NOMO-1 treated with dmso at 0.1 percent for 144 hours (cell line): ENCODE measurements around the gene PGAM2.
"Not testable (repeated sequence)": the region's sequence is repeated elsewhere in the genome, so short reads cannot be mapped to it uniquely, and the experiment has no call there.

Source experiments
- DNase-seq: peaks from one replicate; lab custom pipeline; 2025; ENCODE audit not compliant: unreplicated experiment; lab: John Stamatoyannopoulos, UW

PGAM2 gene

DNA sequence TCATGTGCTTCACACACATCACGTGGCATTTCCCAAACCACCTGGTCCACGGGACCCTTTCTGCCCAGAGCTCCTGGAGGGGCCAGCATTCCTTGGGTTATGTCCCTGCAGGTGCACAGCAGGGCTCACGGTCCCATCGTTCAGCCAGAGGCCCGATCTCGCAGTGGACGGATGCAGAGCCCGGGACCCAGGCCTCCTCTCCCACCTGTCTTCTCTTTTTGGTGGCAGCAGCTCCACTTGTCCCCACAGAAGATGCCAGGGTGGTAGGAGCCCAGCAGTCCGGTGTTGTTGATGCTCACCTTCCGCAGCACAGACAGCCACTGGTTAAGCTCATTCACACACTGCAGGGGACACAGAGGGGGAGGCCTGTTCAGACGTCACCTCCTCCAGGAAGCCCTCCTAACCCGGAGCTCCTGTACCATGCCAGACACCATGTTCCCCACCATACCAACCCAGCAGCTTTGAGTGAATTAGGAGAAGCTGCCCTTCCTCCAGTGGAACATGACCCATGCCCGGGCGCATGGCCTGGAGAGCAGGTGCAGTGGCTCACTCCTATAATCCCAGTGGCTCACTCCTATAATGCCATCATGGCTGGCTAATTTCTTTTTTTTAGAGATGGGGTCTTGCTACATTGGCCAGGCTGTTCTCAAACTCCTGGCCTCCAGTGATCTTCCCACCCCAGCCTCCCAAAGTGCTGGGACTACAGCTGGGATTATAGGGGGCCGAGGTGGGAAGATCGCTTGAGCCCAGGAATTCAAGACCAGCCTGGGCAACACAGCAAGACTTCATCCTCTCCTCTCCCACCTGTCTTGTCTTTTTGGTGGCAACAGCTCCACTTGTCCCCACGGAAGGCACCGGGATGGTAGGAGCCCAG is 31.2 kb downstream of the PGAM2 start:
- DNase-seq = not testable (repeated sequence)

DNA sequence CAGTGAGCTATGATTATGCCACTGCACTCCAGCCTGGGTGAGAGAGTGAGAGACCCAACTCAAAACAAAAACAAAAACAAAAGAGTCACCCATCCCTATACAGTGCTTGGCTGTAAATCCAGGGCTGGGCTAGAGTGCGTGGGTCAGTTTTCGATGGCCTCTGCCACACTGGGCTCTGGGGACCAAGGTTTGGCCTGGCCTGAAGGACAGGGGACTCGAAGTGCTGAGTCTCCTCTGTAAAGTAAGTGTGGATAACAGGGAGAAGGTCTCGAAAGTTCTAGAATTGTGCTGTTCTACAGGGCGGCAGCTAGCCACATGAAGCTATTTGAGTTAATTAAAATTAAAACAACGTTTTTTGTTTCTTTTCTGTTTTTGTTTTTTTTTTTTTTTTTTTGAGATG is 33.3 kb downstream of the PGAM2 start:
- not testable (repeated sequence) for DNase-seq

DNA sequence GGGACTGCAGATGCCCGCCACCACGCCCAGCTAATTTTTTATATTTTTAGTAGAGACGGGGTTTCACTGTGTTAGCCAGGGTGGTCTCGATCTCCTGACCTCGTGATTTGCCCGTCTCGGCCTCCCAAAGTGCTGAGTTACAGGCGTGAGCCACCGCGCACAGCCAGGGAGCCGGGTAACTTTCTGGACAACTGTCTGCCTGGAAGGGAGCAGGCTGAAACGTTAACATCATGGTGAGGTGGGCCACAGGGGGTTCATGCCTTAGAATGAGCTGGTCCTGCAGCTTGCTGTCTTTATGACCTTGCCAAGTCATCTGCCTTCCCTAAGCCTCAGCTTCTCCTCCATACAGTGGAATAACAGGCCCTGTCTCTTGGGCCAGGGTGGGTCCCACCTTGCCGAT is 34.0 kb downstream of the PGAM2 start:
- not testable (repeated sequence) for DNase-seq

DNA sequence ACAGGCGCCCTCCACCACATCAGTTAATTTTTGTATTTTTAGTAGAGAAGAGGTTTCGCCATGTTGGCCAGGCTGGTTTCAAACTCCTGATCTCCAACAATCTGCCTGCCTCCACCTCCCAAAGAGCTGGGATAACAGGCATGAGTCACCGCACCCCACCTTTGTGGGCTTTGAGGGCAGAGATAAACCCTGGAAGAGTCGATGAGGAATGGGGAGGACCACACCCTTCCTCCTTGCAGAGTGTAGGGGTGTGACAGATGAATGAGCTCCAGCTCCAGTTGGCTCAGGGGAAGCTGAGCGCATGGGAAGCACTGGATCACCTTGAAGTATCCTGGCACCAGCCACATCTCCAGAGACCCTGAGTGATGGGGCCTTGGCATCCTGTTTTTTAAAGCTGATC is 35.3 kb downstream of the PGAM2 start:
- DNase-seq = not testable (repeated sequence)

DNA sequence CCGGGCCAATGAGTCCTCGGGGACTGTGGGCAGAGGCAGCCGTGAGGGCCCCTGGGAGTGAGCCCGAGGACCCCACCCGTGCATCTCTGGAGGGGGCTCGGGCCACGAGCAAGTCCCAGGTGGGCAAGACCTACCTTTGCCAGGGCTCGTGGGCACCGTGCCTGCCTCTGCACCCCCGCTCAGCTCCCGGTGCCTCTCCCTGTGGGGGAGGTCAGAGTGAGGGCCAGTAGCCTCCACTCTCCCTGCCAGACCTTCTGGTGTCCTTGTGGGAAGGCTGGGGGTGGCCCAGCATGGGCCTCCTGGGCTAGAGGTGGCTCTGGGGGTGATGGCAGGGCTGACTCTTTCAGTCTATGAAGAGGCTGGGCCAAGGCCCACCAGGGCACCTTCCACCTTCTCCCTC is 35.9 kb downstream of the PGAM2 start:
- not testable (repeated sequence) for DNase-seq

DNA sequence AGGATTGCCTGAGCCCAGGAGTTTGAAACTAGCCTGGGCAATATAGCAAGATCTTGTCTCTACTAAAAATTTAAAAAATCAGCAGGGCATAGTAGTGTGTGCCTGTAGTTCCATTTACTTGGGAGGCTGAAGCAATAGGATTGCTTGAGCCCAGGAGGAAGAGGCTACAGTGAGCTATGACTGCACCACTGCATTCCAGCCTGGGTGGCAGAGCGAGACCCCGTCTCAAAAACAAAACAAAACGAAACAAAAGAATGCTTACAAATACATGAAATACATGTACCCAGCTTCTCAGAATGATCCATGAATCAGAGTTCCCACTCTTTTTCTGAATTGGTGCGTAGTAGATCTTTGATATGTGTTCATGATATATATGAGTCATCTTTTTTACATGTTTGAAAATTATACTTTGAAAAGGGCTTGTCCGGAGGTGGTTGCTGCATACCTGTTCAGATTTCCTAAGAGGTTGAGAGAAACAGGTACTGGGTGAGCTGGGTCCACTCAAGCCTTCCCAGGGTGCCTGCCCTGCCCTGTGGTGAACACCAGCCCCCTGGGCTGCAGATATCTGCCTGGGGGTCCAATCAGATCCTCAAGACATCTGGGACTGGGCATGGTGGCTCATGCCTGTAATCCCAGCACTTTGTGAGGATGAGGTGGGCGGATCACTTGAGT is 42.4 kb downstream of the PGAM2 start:
- DNase-seq = not testable (repeated sequence)

DNA sequence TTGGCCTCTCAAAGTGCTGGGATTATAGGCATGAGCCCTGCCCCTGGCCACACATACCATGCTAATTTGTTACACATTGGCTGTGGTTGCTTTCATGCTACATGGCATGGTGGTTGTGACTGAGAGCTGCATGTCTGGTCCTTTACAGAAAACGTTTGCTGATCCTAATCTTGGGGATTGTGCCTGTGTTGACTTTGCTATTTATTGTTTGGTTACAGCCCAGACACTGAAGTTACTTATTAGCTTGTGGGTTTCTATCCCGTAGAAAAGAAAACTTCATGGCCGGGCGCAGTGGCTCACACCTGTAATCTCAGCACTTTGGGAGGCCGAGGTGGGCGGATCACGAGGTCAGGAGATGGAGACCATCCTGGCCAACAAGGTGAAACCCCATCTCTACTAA is 43.3 kb downstream of the PGAM2 start:
- DNase-seq = not testable (repeated sequence)

DNA sequence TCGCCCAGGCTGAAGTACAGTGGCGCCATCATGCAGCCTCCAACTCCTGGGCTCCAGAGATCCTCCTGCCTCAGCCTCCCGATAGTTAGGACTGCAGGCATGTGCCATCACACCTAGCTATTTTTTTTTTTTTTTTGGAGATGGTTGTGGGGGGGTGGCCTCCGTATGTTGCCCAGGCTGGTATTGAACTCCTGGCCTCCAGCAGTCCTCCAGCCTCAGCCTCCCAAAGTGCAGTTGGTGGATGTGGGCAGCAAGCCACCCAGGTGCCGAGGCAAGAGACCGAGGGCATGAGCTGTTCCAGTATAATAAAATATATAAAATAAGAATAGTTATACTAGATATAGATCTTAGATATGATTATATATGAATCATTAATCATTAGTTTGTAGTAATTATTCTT is 45.5 kb downstream of the PGAM2 start:
- DNase-seq = not testable (repeated sequence)

DNA sequence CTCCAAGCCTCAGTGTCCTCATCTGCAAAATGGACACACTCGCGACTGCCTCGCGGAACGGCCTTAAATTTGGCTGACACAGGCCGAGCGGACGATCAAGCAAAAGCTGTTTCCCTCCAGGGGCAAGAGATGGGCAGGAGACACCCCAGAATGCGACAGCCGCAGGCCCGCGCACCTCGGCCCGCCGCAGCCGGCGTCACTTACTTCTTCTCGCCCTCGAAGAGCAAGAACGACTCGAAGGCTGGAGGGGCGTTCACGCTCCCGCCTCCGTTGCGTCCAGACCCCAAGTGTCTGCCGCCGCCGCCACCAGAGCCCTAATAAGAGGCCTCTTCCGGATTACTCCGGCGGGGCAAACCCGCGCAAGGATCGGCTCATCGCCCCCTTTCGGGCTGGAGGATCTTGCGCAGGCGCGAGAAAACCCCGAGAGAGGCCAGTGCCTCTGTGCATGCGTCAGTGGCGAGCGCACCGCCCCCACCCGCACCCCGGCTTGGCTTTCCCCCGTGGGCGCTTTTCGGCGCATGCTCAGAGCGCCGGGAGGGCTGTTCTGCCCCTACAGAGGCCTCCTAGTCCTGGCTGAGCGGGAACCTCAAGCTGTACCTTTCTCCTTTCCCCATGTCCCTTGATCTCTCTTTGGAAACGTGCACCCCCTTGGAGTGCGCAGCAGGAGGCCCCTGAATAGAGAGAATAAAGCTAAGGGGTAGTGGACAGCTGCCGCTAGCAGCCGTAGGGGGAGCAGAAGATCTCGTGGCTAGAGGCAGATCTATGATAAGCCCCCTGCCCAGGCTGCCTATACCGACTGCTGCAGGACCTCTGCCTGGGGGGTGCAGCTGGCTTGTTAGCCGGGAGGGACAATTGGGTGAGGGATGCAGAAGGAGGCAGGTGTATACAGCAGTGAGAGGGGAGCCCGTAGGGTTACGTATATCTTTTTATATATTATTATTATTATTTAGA is 46.2 kb downstream of the PGAM2 start:
- peak; percentile 92 for DNase-seq

DNA sequence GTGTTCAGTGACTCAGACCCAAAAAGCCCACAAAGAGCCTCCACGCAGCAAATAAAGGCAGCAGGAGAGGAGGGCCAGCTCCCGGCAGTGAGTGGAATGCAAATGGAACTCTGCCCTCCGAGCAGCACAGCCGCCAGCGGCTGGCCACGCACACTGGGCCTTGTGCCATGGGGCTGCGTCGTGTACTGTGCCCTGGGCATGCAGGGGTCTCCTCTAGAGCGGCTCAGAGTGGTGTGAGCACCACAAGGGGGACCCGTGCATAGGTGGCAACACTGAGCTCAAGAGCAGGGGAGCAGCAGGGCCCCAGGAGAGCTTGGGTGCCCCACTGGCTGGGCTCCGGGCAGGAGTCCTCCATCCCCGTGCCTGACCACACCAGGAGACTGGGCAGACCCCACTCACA is 50.3 kb downstream of the PGAM2 start:
- DNase-seq = not testable (repeated sequence)
